GM23338 (cell line): ENCODE results near the gene ALDH1A1. TPM values are rescaled to one million over a fixed set of nuclear protein-coding genes. Genes with fewer than 3 reads are reported as not detected.

Source experiments
- ATAC-seq: fragments of 200-7000 bp; cut with Tn5 transposase; 3 replicates; pipeline ENCODE4 v1.9.1; 2020
- DNase-seq: peaks from one replicate; pipeline ENCODE4 v3.0.0-alpha.2; 2015; ENCODE audit warnings: low spot score
- H2AFZ ChIP-seq: fragments of 200-600 bp; sonication (generic); 2 replicates; pipeline ENCODE4 v1.8.0; 2016; ENCODE audit warnings: antibody characterized with exemption, mild to moderate bottlenecking, moderate library complexity
- H3F3A ChIP-seq: fragments of 200-600 bp; sonication (generic); replicated peaks from 2 replicates; pipeline ENCODE4 v1.8.0; 2017; ENCODE audit warnings: antibody characterized with exemption, mixed run types, low read depth
- H3K27ac ChIP-seq: fragments of 200-600 bp; sonication (generic); 2 replicates; pipeline ENCODE4 v1.6.1; 2016; ENCODE audit warnings: low read depth
- H3K27me3 ChIP-seq: fragments of 200-600 bp; sonication (generic); 2 replicates; pipeline ENCODE4 v1.8.0; 2016; ENCODE audit warnings: mild to moderate bottlenecking, mixed run types, moderate library complexity; ENCODE audit not compliant: insufficient read depth
- H3K36me3 ChIP-seq: fragments of 200-600 bp; sonication (generic); 2 replicates; pipeline ENCODE4 v1.8.0; 2016; ENCODE audit warnings: mild to moderate bottlenecking; ENCODE audit not compliant: insufficient read depth
- H3K4me1 ChIP-seq: fragments of 200-600 bp; sonication (generic); 2 replicates; pipeline ENCODE4 v1.8.0; 2016; ENCODE audit warnings: mild to moderate bottlenecking, moderate library complexity; ENCODE audit not compliant: insufficient read depth
- H3K4me2 ChIP-seq: fragments of 200-600 bp; sonication (generic); 2 replicates; pipeline ENCODE4 v1.7.1; 2017; ENCODE audit warnings: mixed run types
- H3K4me3 ChIP-seq: fragments of 200-600 bp; sonication (generic); 2 replicates; pipeline ENCODE4 v1.6.1; 2016; ENCODE audit warnings: mixed run types
- H3K79me2 ChIP-seq: fragments of 200-600 bp; sonication (generic); replicated peaks from 2 replicates; pipeline ENCODE4 v1.8.0; 2017; ENCODE audit warnings: mild to moderate bottlenecking; ENCODE audit not compliant: insufficient read depth
- H3K9me2 ChIP-seq: fragments of 200-600 bp; sonication (generic); 2 replicates; pipeline ENCODE4 v1.8.0; 2017; ENCODE audit not compliant: insufficient read depth
- H4K20me1 ChIP-seq: fragments of 200-600 bp; sonication (generic); replicated peaks from 2 replicates; pipeline ENCODE4 v1.8.0; 2017; ENCODE audit warnings: mild to moderate bottlenecking; ENCODE audit not compliant: insufficient read depth
- H3K27ac Mint-ChIP-seq: 2 replicates; pipeline ENCODE4 v1.8.0; 2020; ENCODE audit warnings: inconsistent platforms, mild to moderate bottlenecking, moderate library complexity, mixed read lengths
- H3K27me3 Mint-ChIP-seq: 3 replicates; pipeline ENCODE4 v1.8.0; 2022; ENCODE audit warnings: low read depth, mild to moderate bottlenecking, moderate library complexity, mixed read lengths, inconsistent platforms; ENCODE audit not compliant: insufficient read depth, poor library complexity
- H3K36me3 Mint-ChIP-seq: 3 replicates; pipeline ENCODE4 v1.8.0; 2021; ENCODE audit warnings: low read depth, mild to moderate bottlenecking, inconsistent platforms, moderate library complexity, mixed read lengths
- H3K4me1 Mint-ChIP-seq: 3 replicates; pipeline ENCODE4 v1.8.0; 2020; ENCODE audit warnings: mild to moderate bottlenecking, inconsistent platforms, mixed read lengths
- H3K4me3 Mint-ChIP-seq: 3 replicates; pipeline ENCODE4 v1.8.0; 2021; ENCODE audit warnings: moderate library complexity, mild to moderate bottlenecking, inconsistent platforms, mixed read lengths
- H3K9me3 Mint-ChIP-seq: 3 replicates; pipeline ENCODE4 v1.8.0; 2020; ENCODE audit warnings: moderate library complexity, mild to moderate bottlenecking, inconsistent platforms, mixed read lengths
- CREB1 ChIP-seq: fragments of 250-450 bp; sonication (Bioruptor Pico); IDR thresholded peaks from 2 replicates; pipeline ENCODE4 v1.5.0; 2020; ENCODE audit warnings: low read depth, mild to moderate bottlenecking, moderate library complexity
- EZH2 ChIP-seq: fragments of 200-600 bp; sonication (generic); IDR thresholded peaks from one replicate; pipeline ENCODE4 v1.8.0; 2017; ENCODE audit warnings: antibody characterized with exemption, mild to moderate bottlenecking, low read depth; ENCODE audit not compliant: unreplicated experiment
- EZH2phosphoT487 ChIP-seq: fragments of 200-600 bp; sonication (generic); IDR thresholded peaks from one replicate; pipeline ENCODE4 v1.8.1; 2018; ENCODE audit warnings: antibody characterized with exemption; ENCODE audit not compliant: unreplicated experiment
- JUNB ChIP-seq: IDR thresholded peaks from one replicate; pipeline ENCODE4 v1.6.1; 2016; ENCODE audit warnings: antibody characterized with exemption; ENCODE audit not compliant: unreplicated experiment
- NANOG ChIP-seq: IDR thresholded peaks from 2 replicates; pipeline ENCODE4 v1.6.1; 2016; ENCODE audit warnings: antibody characterized with exemption, borderline replicate concordance
- POLR2AphosphoS5 ChIP-seq: IDR thresholded peaks from 2 replicates; pipeline ENCODE4 v1.6.1; 2016; ENCODE audit warnings: antibody characterized with exemption, low read depth
- STAT1 ChIP-seq: IDR thresholded peaks from one replicate; pipeline ENCODE4 v1.6.1; 2016; ENCODE audit warnings: antibody characterized with exemption; ENCODE audit not compliant: unreplicated experiment
- ZNF114 ChIP-seq: fragments of 250-450 bp; sonication (Bioruptor Pico); IDR thresholded peaks from 2 replicates; pipeline ENCODE4 v1.5.0; 2020; ENCODE audit warnings: mild to moderate bottlenecking, moderate library complexity
- ZNF331 ChIP-seq: fragments of 250-450 bp; sonication (Bioruptor Pico); IDR thresholded peaks from 2 replicates; pipeline ENCODE4 v1.5.0; 2020; ENCODE audit warnings: low read depth, mild to moderate bottlenecking, moderate library complexity
- polyA plus RNA-seq: library from polyadenylated mRNA; unstranded; fragments of >200 nt; fragmentation: Nextera tagmentation; extraction: Ambion mirVana; gene quantifications from 2 replicates; pipeline ENCODE4 v1.2.1, GENCODE V29; 2016
- total RNA-seq: library from RNA; depleted of rRNA; stranded (reverse); fragments of >200 nt; shearing (Covaris generic); gene quantifications from 2 replicates; pipeline ENCODE4 v1.2.3, GENCODE V29; 2014
- TF ChIP-seq, protein P1 (sequence below): IDR thresholded peaks from 2 replicates; pipeline ENCODE4 v1.6.1; 2016; ENCODE audit warnings: antibody characterized with exemption
- TF ChIP-seq, protein P2 (sequence below), 2 experiments: fragments of 200-600 bp in 1 of 2; sonication (generic) in 1 of 2; conservative IDR thresholded peaks; 2 replicates each; pipeline versions ENCODE4 v1.5.1 to v1.6.1; 2016 to 2017; ENCODE audit warnings: antibody characterized with exemption in 2 of 2, low read depth in 2 of 2, mild to moderate bottlenecking in 2 of 2, moderate library complexity in 1 of 2
- TF ChIP-seq, protein P3 (sequence below): IDR thresholded peaks from one replicate; pipeline ENCODE4 v1.6.1; 2018; ENCODE audit warnings: antibody characterized with exemption; ENCODE audit not compliant: unreplicated experiment
- TF ChIP-seq, protein P4 (sequence below): fragments of 250-450 bp; sonication (Bioruptor Pico); IDR thresholded peaks from 2 replicates; pipeline ENCODE4 v1.5.0; 2020; ENCODE audit warnings: mild to moderate bottlenecking, moderate library complexity

ALDH1A1 gene
- total and polyA plus RNA-seq, 2 experiments from 2014 or later, result 2.1 to 3.4 TPM

DNA sequence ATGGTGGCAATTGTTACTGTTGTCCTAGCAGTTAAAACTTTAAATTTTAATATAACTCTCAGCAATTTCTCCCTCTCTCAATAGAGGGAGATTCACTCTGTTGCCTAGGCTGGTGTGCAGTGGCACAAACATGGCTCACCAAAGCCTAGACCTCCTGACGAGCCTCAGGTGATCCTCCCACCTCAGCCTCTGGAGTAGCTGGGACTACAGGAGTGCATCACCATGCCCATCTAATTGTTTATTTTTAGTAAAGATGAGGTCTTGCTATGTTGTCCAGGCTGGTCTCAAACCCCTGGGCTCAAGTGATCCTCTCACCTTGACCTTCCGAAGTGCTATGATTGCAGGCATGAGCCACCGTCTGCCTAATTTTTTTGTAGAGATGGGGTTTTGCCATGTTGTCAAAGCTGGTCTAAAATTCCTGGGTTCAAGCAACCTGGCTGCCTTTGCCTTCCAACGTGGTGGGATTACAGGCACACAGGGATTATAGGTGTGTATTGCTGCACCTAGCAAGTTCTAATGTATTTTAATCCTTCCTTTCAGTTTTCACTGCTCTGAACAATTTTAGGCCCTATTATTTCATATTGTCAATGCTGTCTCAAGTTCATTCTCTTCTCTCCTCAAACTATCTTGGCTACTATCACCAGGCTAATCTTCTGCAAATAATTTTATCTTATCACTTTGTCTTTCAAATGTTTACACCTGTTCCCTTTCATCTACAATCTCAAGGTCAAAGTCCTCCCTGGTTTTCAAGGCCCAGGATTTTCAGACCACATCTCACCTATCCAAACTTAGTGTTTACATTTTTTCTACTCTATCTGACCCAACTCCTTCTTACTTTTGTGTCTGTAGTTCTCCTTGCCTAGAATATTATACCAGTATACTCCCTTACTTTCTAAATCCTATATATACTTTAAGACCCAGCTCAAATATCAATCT, 18.9 kb downstream of the ALDH1A1 start:
- Histone ChIP-seq H4K20me1 (no peaks in the 10 kb centered on the region), H3K4me2 (no peak overlapping the region), H3K79me2 (no peaks in the 10 kb centered on the region), H3K27me3 (no peaks in the 10 kb centered on the region), H2AFZ (no peak overlapping the region), H3K36me3 (no peaks in the 10 kb centered on the region), H3F3A (no peaks in the 10 kb centered on the region), H3K4me1 (no peaks in the 10 kb centered on the region), H3K4me3 (no peak overlapping the region), H3K27ac (no peak overlapping the region), H3K9me2 (no peaks in the 10 kb centered on the region)
- H3K4me1 Mint-ChIP-seq, result no peaks in the 10 kb centered on the region
- DNase-seq (no peak), ATAC-seq (no peak)
- TF ChIP-seq ZNF114 (CRISPR knock-in tag), result no peak
- TF ChIP-seq STAT1, result no peak
- TF ChIP-seq CREB1 (CRISPR knock-in tag), result no peak
- TF ChIP-seq EZH2, result no peak
- TF ChIP-seq JUNB, result no peak
- TF ChIP-seq, protein P1, sequence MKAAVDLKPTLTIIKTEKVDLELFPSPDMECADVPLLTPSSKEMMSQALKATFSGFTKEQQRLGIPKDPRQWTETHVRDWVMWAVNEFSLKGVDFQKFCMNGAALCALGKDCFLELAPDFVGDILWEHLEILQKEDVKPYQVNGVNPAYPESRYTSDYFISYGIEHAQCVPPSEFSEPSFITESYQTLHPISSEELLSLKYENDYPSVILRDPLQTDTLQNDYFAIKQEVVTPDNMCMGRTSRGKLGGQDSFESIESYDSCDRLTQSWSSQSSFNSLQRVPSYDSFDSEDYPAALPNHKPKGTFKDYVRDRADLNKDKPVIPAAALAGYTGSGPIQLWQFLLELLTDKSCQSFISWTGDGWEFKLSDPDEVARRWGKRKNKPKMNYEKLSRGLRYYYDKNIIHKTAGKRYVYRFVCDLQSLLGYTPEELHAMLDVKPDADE, result no peak
- TF ChIP-seq, protein P2, sequence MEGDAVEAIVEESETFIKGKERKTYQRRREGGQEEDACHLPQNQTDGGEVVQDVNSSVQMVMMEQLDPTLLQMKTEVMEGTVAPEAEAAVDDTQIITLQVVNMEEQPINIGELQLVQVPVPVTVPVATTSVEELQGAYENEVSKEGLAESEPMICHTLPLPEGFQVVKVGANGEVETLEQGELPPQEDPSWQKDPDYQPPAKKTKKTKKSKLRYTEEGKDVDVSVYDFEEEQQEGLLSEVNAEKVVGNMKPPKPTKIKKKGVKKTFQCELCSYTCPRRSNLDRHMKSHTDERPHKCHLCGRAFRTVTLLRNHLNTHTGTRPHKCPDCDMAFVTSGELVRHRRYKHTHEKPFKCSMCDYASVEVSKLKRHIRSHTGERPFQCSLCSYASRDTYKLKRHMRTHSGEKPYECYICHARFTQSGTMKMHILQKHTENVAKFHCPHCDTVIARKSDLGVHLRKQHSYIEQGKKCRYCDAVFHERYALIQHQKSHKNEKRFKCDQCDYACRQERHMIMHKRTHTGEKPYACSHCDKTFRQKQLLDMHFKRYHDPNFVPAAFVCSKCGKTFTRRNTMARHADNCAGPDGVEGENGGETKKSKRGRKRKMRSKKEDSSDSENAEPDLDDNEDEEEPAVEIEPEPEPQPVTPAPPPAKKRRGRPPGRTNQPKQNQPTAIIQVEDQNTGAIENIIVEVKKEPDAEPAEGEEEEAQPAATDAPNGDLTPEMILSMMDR (conservative IDR thresholded peaks at IDR 0.05; ENCODE audit: low read depth in 2 of 2), result no peak
- no peak for TF ChIP-seq NANOG
- TF ChIP-seq EZH2phosphoT487, result no peak
- TF ChIP-seq POLR2AphosphoS5, result no peak
- TF ChIP-seq ZNF331, result no peak
- TF ChIP-seq, protein P3, sequence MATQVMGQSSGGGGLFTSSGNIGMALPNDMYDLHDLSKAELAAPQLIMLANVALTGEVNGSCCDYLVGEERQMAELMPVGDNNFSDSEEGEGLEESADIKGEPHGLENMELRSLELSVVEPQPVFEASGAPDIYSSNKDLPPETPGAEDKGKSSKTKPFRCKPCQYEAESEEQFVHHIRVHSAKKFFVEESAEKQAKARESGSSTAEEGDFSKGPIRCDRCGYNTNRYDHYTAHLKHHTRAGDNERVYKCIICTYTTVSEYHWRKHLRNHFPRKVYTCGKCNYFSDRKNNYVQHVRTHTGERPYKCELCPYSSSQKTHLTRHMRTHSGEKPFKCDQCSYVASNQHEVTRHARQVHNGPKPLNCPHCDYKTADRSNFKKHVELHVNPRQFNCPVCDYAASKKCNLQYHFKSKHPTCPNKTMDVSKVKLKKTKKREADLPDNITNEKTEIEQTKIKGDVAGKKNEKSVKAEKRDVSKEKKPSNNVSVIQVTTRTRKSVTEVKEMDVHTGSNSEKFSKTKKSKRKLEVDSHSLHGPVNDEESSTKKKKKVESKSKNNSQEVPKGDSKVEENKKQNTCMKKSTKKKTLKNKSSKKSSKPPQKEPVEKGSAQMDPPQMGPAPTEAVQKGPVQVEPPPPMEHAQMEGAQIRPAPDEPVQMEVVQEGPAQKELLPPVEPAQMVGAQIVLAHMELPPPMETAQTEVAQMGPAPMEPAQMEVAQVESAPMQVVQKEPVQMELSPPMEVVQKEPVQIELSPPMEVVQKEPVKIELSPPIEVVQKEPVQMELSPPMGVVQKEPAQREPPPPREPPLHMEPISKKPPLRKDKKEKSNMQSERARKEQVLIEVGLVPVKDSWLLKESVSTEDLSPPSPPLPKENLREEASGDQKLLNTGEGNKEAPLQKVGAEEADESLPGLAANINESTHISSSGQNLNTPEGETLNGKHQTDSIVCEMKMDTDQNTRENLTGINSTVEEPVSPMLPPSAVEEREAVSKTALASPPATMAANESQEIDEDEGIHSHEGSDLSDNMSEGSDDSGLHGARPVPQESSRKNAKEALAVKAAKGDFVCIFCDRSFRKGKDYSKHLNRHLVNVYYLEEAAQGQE, result no peak
- TF ChIP-seq, protein P4, sequence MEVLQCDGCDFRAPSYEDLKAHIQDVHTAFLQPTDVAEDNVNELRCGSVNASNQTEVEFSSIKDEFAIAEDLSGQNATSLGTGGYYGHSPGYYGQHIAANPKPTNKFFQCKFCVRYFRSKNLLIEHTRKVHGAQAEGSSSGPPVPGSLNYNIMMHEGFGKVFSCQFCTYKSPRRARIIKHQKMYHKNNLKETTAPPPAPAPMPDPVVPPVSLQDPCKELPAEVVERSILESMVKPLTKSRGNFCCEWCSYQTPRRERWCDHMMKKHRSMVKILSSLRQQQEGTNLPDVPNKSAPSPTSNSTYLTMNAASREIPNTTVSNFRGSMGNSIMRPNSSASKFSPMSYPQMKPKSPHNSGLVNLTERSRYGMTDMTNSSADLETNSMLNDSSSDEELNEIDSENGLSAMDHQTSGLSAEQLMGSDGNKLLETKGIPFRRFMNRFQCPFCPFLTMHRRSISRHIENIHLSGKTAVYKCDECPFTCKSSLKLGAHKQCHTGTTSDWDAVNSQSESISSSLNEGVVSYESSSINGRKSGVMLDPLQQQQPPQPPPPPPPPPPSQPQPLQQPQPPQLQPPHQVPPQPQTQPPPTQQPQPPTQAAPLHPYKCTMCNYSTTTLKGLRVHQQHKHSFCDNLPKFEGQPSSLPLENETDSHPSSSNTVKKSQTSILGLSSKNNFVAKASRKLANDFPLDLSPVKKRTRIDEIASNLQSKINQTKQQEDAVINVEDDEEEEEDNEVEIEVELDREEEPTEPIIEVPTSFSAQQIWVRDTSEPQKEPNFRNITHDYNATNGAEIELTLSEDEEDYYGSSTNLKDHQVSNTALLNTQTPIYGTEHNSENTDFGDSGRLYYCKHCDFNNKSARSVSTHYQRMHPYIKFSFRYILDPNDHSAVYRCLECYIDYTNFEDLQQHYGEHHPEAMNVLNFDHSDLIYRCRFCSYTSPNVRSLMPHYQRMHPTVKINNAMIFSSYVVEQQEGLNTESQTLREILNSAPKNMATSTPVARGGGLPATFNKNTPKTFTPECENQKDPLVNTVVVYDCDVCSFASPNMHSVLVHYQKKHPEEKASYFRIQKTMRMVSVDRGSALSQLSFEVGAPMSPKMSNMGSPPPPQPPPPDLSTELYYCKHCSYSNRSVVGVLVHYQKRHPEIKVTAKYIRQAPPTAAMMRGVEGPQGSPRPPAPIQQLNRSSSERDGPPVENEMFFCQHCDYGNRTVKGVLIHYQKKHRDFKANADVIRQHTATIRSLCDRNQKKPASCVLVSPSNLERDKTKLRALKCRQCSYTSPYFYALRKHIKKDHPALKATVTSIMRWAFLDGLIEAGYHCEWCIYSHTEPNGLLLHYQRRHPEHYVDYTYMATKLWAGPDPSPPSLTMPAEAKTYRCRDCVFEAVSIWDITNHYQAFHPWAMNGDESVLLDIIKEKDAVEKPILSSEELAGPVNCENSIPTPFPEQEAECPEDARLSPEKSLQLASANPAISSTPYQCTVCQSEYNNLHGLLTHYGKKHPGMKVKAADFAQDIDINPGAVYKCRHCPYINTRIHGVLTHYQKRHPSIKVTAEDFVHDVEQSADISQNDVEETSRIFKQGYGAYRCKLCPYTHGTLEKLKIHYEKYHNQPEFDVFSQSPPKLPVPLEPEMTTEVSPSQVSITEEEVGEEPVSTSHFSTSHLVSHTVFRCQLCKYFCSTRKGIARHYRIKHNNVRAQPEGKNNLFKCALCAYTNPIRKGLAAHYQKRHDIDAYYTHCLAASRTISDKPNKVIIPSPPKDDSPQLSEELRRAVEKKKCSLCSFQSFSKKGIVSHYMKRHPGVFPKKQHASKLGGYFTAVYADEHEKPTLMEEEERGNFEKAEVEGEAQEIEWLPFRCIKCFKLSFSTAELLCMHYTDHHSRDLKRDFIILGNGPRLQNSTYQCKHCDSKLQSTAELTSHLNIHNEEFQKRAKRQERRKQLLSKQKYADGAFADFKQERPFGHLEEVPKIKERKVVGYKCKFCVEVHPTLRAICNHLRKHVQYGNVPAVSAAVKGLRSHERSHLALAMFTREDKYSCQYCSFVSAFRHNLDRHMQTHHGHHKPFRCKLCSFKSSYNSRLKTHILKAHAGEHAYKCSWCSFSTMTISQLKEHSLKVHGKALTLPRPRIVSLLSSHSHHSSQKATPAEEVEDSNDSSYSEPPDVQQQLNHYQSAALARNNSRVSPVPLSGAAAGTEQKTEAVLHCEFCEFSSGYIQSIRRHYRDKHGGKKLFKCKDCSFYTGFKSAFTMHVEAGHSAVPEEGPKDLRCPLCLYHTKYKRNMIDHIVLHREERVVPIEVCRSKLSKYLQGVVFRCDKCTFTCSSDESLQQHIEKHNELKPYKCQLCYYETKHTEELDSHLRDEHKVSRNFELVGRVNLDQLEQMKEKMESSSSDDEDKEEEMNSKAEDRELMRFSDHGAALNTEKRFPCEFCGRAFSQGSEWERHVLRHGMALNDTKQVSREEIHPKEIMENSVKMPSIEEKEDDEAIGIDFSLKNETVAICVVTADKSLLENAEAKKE (CRISPR knock-in tag), result no peak
- H3K27ac Mint-ChIP-seq, result no peak overlapping the region
- no peak overlapping the region for H3K4me3 Mint-ChIP-seq
- H3K36me3 Mint-ChIP-seq, result no peaks in the 10 kb centered on the region
- H3K27me3 Mint-ChIP-seq, result no peaks in the 10 kb centered on the region
- H3K9me3 Mint-ChIP-seq, result no peaks in the 10 kb centered on the region
